HG03064 (cell line): ENCODE results near the gene FNDC3A.
"Not testable (repeated sequence)": the region's sequence is repeated elsewhere in the genome, so short reads cannot be mapped to it uniquely, and the experiment has no call there.

Experiments used
- ATAC-seq: cut with Tn5 transposase; IDR thresholded peaks from one replicate; pipeline ENCODE4 v1.9.1; 2021; ENCODE audit warnings: low read depth; ENCODE audit not compliant: unreplicated experiment

The FNDC3A gene

GRCh38 chr13:49040872-49041271 lies 65.2 kb downstream of the FNDC3A start:
- no peak for ATAC-seq

GRCh38 chr13:49042476-49042875 lies 66.8 kb downstream of the FNDC3A start:
- ATAC-seq = no peak

GRCh38 chr13:49044008-49044407 lies 68.3 kb downstream of the FNDC3A start:
- ATAC-seq = no peak

- ATAC-seq = no peak
Observed at GRCh38 chr13:49044836-49045235, 69.1 kb downstream of the FNDC3A start.

- no peak for ATAC-seq
Observed at GRCh38 chr13:49046002-49046401, 70.3 kb downstream of the FNDC3A start.

- no peak for ATAC-seq
Observed at GRCh38 chr13:49046519-49046918, 70.8 kb downstream of the FNDC3A start.

GRCh38 chr13:49052813-49053212 lies 77.1 kb downstream of the FNDC3A start:
- no peak for ATAC-seq

- ATAC-seq = no peak
Observed at GRCh38 chr13:49053215-49053614, 77.5 kb downstream of the FNDC3A start.

- no peak for ATAC-seq
Observed at GRCh38 chr13:49053906-49054305, 78.2 kb downstream of the FNDC3A start.

GRCh38 chr13:49055021-49055420 lies 79.3 kb downstream of the FNDC3A start:
- no peak for ATAC-seq

- no peak for ATAC-seq
Observed at GRCh38 chr13:49057176-49057575, 81.5 kb downstream of the FNDC3A start.

- ATAC-seq = no peak
Observed at GRCh38 chr13:49058761-49059160, 83.0 kb downstream of the FNDC3A start.

- no peak for ATAC-seq
Observed at GRCh38 chr13:49060678-49061387, 85.1 kb downstream of the FNDC3A start.

GRCh38 chr13:49061388-49061752 lies 85.7 kb downstream of the FNDC3A start:
- not testable (repeated sequence) for ATAC-seq

GRCh38 chr13:49062297-49062896 lies 86.7 kb downstream of the FNDC3A start:
- ATAC-seq = no peak

GRCh38 chr13:49063011-49063410 lies 87.3 kb downstream of the FNDC3A start:
- ATAC-seq = no peak

GRCh38 chr13:49063497-49063896 lies 87.8 kb downstream of the FNDC3A start:
- no peak for ATAC-seq

- no peak for ATAC-seq
Observed at GRCh38 chr13:49064476-49064875, 88.8 kb downstream of the FNDC3A start.

GRCh38 chr13:49066856-49067255 lies 91.1 kb downstream of the FNDC3A start:
- no peak for ATAC-seq

GRCh38 chr13:49068498-49068897 lies 92.8 kb downstream of the FNDC3A start:
- not testable (repeated sequence) for ATAC-seq

GRCh38 chr13:49070021-49070420 lies 94.3 kb downstream of the FNDC3A start:
- not testable (repeated sequence) for ATAC-seq

- ATAC-seq = no peak
Observed at GRCh38 chr13:49071341-49071937, 95.7 kb downstream of the FNDC3A start.
